Right kidney (tissue), 1 donor: ENCODE measurements around the gene IL7R.
"Not testable (repeated sequence)": the region's sequence is repeated elsewhere in the genome, so short reads cannot be mapped to it uniquely, and the experiment has no call there.

Experiments used
- DNase-seq: peaks from one replicate; pipeline ENCODE4 v3.0.0-alpha.2; 2016

IL7R gene

GRCh38 chr5:35838370-35839042 lies 18.2 kb upstream of the IL7R start:
- no peak for DNase-seq

GRCh38 chr5:35842856-35843255 lies 13.8 kb upstream of the IL7R start:
- DNase-seq: no peak

- not testable (repeated sequence) for DNase-seq
Observed at GRCh38 chr5:35845508-35845907, 11.2 kb upstream of the IL7R start.

GRCh38 chr5:35847491-35847890 lies 9.2 kb upstream of the IL7R start:
- no peak for DNase-seq

DNA sequence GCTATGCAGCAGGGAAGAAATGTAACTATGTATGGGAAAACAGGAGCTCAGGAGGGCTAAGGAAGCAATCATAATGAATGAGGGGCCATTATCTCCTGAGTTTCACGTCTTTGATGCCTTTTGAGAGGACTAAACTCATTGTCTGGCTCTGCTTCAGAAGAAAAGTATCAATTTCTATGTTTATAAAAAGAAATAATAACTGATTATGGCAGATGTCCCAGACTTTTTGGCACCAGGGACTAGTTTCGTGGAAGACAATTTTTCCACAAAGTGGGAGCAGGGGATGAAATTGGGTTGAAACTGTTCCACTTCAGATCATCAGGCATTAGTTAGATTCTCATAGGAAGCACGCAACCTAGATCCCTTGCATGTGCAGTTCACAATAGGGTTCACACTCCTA lies 8.7 kb upstream of the IL7R start:
- no peak for DNase-seq

DNA sequence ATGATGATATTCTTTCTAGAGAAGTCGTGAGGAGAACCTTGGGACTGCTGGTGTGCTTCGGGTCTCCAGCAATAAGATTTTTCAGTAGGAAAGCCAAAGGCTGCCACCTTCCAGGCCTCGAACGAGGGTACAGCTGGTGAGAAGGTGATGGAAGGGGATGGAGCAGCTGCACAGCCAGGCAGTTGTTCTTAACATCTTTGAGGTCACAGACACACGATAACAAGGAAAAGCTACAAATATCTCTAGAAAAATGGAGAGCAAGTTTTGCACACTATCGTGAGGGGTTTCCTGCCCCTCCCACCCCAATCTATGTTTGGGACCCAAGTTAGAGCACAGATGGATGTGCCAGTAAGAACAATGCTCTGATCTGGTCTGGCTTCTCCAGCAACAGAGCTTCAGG lies 6.8 kb upstream of the IL7R start:
- no peak for DNase-seq

- no peak for DNase-seq
Observed at GRCh38 chr5:35850967-35851680, 5.6 kb upstream of the IL7R start.

DNA sequence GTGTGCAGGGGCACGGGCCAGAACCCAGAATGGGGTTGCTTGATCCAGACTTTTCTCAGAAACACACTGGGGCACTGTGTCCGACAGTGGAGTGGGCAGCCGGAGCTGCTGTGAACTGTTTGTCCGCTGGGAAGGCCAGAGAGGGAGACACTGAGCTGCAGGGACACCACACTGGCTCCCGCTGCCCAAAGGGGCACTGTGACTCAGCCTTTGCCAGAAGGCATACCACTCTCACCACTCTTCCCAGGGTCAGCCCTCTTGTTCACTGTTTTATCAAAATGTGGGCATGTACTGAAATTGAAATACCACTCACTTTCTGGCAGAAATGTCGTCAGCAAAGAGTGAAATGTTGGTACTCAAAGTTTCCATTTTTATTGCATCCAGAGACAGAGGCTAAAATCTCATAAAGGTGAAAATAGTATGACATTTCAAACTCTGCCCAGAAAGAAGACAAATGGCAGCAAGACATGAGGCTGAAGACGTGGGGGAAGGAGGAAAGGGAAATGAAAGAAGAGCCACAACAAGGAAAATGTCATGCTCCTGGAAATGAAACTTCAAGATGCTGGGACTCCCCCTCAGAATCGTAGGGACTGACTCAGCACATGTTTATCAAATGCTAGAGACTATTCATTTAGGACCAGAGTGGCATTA lies 4.5 kb upstream of the IL7R start:
- DNase-seq: no peak

DNA sequence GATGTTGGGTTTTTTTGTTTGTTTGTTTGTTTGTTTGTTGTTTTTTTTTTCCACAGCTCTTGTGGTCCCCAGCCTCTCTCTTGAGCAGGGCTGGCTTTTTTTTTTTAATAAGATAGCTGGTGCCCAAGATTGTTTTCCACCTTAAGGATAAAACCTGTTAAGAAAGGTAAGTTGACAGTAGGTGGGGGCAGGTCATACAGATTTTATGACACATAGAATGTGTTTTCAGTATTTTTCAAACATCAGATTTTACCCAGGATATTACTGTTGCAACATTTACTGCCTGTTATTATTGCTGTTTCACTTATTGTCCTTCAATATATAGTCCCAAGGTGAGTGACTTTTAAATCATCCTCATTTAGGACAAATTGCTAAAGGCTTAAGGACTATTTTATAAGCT lies 3.9 kb upstream of the IL7R start:
- DNase-seq: no peak

DNA sequence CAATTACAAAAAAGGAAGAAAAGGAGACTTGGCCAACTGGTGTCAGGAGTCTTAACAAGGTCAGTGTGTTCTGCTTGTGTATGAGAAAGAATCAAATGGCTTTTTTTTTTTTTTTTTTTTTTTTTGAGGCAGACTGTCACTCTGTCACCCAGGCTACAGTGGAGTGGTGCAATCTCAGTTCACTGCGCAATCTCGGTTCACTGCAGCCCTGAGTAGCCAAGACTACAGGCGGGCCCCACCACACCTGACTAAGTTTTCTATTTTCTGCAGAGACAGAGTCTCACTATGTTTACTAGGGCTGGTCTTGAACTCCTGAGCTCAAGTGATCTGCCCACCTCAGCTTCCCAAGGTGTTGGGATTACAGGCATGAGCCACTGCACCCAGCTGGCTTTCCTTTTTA lies 3.1 kb upstream of the IL7R start:
- no peak for DNase-seq

DNA sequence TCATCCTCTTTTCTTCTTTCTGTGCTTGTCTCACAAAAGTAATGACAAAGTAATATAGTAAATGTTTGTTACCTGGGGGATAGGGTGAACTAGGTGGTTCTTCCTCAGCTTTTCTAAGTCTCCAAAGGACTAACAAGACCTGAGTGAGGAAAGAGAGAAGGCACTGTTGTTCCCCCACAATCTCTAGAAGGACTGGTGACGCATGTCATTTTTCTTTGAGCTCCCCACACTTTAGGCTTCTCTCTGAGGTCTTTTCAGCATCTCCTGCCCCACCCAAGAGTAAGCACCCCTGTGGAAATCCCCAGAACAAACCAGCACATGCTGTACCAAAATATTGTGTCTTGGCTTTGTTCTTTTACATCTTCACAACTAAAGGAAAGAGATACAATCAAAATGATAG lies 2.4 kb upstream of the IL7R start:
- DNase-seq: no peak

GRCh38 chr5:35855187-35855586 lies 1.5 kb upstream of the IL7R start:
- DNase-seq: no peak

GRCh38 chr5:35856186-35856764 lies 416 bp upstream of the IL7R start:
- DNase-seq: not testable (repeated sequence)

GRCh38 chr5:35857606-35858205 lies 1.0 kb downstream of the IL7R start:
- no peak for DNase-seq

GRCh38 chr5:35859101-35859661 lies 2.5 kb downstream of the IL7R start:
- no peak for DNase-seq

GRCh38 chr5:35860686-35861085 lies 4.0 kb downstream of the IL7R start:
- no peak for DNase-seq

DNA sequence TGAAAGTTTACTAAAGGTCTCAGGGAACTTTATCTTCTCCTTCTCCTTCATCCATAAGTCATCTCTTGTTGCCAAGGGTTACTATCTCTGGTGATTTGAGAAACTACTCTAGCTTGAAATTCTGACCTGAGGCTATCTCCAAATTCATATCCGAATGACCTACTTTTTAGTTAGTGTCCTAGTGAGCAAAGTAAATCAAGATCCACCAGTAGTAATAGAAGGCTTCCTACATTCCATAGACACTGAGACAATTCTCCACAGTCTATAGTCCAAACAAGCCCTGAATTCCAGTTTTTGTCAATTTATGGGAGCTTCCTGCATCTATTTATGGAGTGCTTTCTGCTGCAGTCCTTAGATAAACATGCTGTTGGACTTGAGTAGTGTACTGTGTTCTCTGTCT lies 5.0 kb downstream of the IL7R start:
- no peak for DNase-seq

DNA sequence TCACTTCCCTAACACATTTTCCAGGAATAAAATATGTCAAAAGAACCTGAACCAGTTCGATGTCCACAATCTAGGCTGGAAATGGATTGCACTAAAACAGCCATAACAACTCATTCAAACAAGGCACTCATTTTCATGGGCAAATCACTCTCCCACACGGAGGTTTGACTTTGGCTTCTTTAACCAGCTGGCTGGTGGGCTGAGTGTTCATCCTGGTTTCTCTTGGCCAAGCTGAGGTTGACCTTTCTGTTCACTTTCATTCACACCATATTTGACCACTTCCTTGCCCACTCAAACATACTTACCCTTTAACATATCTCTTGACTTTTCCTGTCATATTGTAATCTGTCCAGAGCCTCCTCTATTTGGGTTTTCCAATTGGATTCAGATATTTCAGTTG lies 5.4 kb downstream of the IL7R start:
- no peak for DNase-seq

GRCh38 chr5:35863159-35863558 lies 6.5 kb downstream of the IL7R start:
- no peak for DNase-seq

DNA sequence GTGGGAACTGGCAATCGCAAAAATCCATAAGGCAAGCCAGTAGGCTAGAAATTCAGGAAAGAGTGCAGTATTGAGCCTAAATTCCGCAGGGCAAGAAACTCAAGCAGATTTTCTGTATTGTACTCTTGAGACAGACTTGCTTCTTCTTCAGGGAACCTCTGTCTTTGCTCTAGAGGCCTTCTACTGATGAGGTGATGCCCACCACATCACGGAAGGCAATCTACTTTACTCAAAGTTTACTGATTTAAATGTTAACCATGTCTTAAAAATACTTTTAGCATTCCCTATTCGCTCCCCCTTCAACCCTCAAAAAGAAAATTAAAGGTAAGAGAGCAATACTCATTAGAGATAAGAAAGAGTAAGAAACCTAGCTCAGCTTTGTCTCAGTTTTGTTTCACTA lies 11.3 kb downstream of the IL7R start:
- no peak for DNase-seq

GRCh38 chr5:35869685-35870277 lies 13.1 kb downstream of the IL7R start:
- DNase-seq: no peak

DNA sequence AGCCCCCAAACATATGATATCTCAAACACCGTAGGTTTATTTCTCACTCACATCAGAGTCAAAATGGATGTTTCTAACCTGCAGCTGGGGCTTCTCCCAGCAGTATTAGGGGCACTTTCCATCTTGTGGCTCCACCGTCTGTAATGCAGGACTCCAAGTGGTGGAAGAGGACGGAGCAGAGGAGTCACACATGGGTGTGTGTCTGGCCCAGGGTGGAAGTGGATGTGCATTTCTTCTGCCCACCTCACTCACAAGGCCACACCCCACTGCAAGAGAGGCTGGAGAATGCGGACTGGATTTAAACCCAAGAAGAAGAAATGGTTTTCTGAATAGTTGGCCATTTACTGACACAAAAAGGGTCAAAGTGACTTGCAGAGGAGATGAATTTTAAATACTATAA lies 13.9 kb downstream of the IL7R start:
- DNase-seq: no peak
